Astrocyte of the spinal cord (primary cell): ENCODE measurements around the gene ACTL10.

Experiments used
- DNase-seq: peaks from one replicate; pipeline ENCODE4 v3.0.0; 2011; ENCODE audit warnings: low read depth, low spot score
- H3K4me3 ChIP-seq: 2 replicates; pipeline ENCODE4 v1.5.1; 2011; ENCODE audit warnings: low read depth, mild to moderate bottlenecking, low read length, moderate library complexity
- CTCF ChIP-seq: IDR thresholded peaks from 2 replicates; pipeline ENCODE4 v1.5.1; 2012; ENCODE audit warnings: low read depth, mild to moderate bottlenecking, low read length, inconsistent platforms
- in situ Hi-C: cut with HindIII; loops from 2 replicates; pipeline ENCODE4 v1.10.0; 2017; ENCODE audit warnings: low sequenced_read_pairs

Gene ACTL10

GRCh38 chr20:33685328-33686099 lies 18.8 kb downstream of the ACTL10 start:
- in situ Hi-C loops, result no loop called here
- peak overlapping the region; percentile 38 for H3K4me3 ChIP-seq
- TF ChIP-seq CTCF, result no peak
- DNase-seq, result no peak

GRCh38 chr20:33686100-33686983 lies 19.6 kb downstream of the ACTL10 start, which contains the start of gene E2F1:
Gene E2F1 (minus strand): TSS chr20:33686385. CDS start chr20:33686264, 121 bp downstream.
- DNase-seq, result peak; percentile 91
- H3K4me3 ChIP-seq, result peak within 1 kb of the TSS; percentile 42
- TF ChIP-seq CTCF, result peak; percentile 11
- in situ Hi-C loops, result no loop called here

- no peak overlapping the region for H3K4me3 ChIP-seq
- in situ Hi-C loops, result no loop called here
- TF ChIP-seq CTCF, result no peak
- no peak for DNase-seq
Measured at GRCh38 chr20:33686984-33687366, 20.2 kb downstream of the ACTL10 start.

GRCh38 chr20:33687370-33687915 lies 20.7 kb downstream of the ACTL10 start:
- DNase-seq, result no peak
- TF ChIP-seq CTCF, result no peak
- in situ Hi-C loops, result no loop called here
- H3K4me3 ChIP-seq, result no peak overlapping the region

GRCh38 chr20:33687993-33688937 lies 21.5 kb downstream of the ACTL10 start:
- DNase-seq, result no peak
- H3K4me3 ChIP-seq, result no peak overlapping the region
- in situ Hi-C loops, result no loop called here
- TF ChIP-seq CTCF, result no peak
